HG03045 (cell line): ENCODE results near the gene PHLDB1.
A peak's percentile ranks its signal among the peaks of the same experiment; 100 is the strongest.
"Not testable (repeated sequence)": the region's sequence is repeated elsewhere in the genome, so short reads cannot be mapped to it uniquely, and the experiment has no call there.

Experiments
- ATAC-seq: cut with Tn5 transposase; IDR thresholded peaks from one replicate; pipeline ENCODE4 v1.9.1; 2021; ENCODE audit warnings: mild to moderate bottlenecking, moderate library complexity; ENCODE audit not compliant: unreplicated experiment

Gene PHLDB1

GRCh38 chr11:118682939-118683338, 75.5 kb downstream of the PHLDB1 start:
- ATAC-seq: not testable (repeated sequence)

GRCh38 chr11:118684187-118684586, 76.8 kb downstream of the PHLDB1 start:
- ATAC-seq: no peak

- ATAC-seq: no peak
These were observed 80.5 kb downstream of the PHLDB1 start for GRCh38 chr11:118687906-118688305.

DNA sequence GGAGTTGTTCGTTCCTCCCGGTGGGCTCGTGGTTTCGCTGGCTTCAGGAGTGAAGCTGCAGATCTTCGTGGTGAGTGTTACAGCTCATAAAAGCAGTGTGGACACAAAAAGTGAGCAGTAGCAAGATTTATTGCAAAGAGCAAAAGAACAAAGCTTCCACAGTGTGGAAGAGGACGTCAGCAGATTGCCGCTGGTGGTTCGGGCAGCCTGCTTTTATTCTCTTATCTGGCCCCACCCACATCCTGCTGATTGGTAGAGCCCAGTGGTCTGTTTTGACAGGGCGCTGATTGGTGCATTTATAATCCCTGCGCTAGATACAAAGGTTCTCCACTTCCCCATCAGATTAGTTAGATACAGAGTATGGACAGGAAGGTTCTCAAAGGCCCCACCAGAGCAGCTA, 80.9 kb downstream of the PHLDB1 start:
- not testable (repeated sequence) for ATAC-seq

DNA sequence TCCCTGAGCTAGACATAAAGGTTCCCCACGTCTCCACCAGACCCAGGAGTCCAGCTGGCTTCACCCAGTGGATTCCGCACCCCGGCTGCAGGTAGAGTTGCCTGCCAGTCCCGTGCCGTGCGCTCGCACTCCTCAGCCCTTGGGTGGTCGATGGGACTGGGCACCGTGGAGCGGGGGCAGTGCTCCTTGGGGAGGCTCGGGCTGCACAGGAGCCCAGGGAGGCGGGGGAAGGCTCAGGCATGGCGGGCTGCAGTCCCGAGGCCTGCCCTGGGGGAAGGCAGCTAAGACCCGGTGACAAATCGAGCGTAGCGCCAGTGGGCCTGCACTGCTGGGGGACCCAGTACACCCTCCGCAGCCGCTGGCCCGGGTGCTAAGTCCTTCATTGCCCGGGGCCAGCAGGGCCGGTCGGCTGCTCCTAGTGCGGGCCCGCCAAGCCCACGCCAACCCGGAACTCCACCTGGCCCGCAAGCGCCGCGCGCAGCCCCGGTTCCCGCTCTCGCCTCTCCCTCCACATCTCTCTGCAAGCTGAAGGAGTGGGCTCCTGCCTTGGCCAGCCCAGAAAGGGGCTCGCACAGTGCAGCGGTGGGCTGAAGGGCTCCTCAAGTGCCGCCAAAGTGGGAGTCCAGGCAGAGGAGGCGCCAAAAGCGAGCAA, 81.6 kb downstream of the PHLDB1 start:
- ATAC-seq: no peak

- no peak for ATAC-seq
These were observed 82.1 kb downstream of the PHLDB1 start for GRCh38 chr11:118689503-118689851.

DNA sequence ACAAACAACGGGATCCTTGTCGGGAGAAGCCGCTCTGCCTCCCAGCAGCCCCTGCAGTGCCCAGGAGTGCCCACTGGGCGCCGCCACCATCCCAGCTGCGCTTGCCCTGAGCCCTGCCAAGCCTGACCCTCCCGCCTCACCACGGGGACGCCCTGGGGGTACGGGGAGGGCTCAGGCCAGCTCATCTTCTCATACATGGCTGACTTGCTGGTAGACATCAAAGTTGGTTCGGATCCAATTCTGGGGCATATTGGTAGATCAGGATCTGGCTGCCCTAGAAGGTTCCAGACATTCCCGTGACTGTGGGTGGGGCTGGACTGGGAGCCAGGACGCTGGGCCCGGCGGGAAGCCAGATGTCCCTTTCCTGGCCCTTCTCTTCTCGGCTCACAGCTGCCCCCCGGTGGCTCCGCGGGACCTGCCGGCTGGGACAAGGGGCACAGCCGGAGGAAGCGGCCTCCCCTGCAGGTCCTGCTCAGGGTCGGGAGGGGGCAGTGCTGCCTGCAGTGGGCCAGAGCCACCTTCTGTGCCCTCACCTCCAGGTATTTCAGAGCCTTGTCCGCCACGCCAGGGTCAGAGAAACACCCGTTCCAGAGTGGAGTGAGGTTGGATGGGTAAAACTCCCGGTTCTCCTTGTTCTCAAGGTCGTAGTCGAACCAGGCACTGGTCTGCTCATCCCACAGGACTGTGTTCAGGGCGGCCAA, 82.6 kb downstream of the PHLDB1 start:
- peak; percentile 71 for ATAC-seq

- ATAC-seq: no peak
These were observed 83.3 kb downstream of the PHLDB1 start for GRCh38 chr11:118690553-118691304.

GRCh38 chr11:118691926-118692830, 84.8 kb downstream of the PHLDB1 start:
- no peak for ATAC-seq

DNA sequence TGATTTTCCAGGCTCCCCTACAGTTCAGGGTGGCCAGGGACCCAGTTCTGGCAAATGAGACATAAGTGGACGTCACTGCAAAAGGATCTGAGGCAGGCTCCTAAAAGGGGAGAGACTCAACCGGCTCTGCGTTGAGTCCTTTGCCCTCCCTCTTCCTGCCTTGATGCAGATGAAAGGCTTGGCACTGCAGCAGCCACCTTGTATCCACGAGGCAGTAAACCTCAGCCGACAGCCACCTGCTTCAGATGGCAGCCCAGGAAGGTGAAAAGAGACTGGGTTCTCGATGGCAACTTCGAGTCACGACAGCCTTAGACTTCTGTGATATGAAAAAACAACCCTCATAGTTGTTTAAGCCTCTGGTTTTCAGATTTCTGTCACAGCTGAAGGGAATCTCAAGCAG, 86.8 kb downstream of the PHLDB1 start:
- no peak for ATAC-seq

- ATAC-seq: no peak
These were observed 87.4 kb downstream of the PHLDB1 start for GRCh38 chr11:118694771-118695170.

- no peak for ATAC-seq
These were observed 89.3 kb downstream of the PHLDB1 start for GRCh38 chr11:118696673-118697226.

- ATAC-seq: no peak
These were observed 89.9 kb downstream of the PHLDB1 start for GRCh38 chr11:118697346-118697745.

DNA sequence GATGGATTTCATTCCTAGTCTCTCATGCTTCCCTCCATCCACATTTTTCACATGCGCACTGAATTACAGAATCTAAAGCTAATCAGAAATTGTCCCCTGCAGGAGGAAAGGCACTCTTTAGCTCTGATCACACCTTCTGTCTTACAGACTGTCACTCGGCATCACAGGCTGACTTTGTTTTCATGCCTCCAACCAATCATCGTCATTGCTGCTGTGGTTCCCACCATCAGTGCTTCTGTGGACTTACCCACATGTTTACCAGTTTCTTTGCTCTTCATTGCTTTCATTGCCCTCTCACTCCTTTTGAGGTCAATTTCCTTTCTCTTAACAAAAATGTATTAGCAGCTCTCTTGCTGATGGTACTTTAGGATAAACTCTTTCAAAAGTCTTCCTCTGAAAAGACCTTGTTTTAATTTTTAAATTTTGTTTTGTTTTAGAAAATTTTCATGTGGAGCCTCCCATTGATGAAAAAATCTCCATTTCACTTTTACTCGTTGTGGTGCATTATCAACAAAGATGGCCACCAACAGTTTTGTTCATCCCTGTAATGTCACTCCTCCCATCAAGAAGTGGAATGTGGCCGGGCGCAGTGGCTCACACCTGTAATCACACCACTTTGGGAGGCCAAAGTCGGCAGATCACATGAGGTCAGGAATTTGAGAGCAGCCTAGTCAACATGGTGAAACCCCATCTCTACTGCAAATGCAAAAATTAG, 92.2 kb downstream of the PHLDB1 start:
- no peak for ATAC-seq

- no peak for ATAC-seq
These were observed 96.2 kb downstream of the PHLDB1 start for GRCh38 chr11:118703563-118704106.

GRCh38 chr11:118705111-118705741, 97.8 kb downstream of the PHLDB1 start:
- no peak for ATAC-seq

- no peak for ATAC-seq
These were observed 98.6 kb downstream of the PHLDB1 start for GRCh38 chr11:118705791-118706545.

DNA sequence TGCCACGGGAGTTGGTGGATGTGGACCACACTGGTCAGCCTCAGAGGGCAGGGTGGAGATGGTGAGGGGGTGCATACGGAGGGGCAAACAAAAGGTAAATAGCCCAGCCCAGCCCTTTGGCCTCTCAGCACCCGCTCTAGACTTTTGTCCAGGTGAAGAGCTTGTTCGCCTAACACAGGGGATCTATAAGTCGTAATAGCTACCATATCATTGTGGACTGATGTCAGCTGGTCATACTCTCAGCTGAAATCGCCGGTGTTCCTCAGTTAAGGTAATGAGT, 99.1 kb downstream of the PHLDB1 start:
- no peak for ATAC-seq
